Osteocyte (in vitro differentiated cells): ENCODE measurements around the gene TBKBP1. TPM values are rescaled to one million over a fixed set of nuclear protein-coding genes. Genes with fewer than 3 reads are reported as not detected.

ENCODE experiments used
- DNase-seq: peaks from one replicate; pipeline ENCODE4 v3.0.0; 2021; ENCODE audit warnings: mixed read lengths; ENCODE audit not compliant: unreplicated experiment; ENCODE audit errors: extremely low spot score
- H3K27ac Mint-ChIP-seq: one replicate; pipeline ENCODE4 v1.8.0; 2021; ENCODE audit warnings: mild to moderate bottlenecking, mixed read lengths; ENCODE audit not compliant: unreplicated experiment
- H3K27me3 Mint-ChIP-seq: one replicate; pipeline ENCODE4 v1.8.0; 2021; ENCODE audit warnings: mixed read lengths; ENCODE audit not compliant: unreplicated experiment
- H3K36me3 Mint-ChIP-seq: one replicate; pipeline ENCODE4 v1.8.0; 2021; ENCODE audit warnings: mixed read lengths; ENCODE audit not compliant: unreplicated experiment
- H3K4me1 Mint-ChIP-seq: one replicate; pipeline ENCODE4 v1.8.0; 2021; ENCODE audit warnings: mixed read lengths; ENCODE audit not compliant: unreplicated experiment
- H3K4me3 Mint-ChIP-seq: one replicate; pipeline ENCODE4 v1.8.0; 2021; ENCODE audit warnings: mild to moderate bottlenecking, moderate library complexity, mixed read lengths; ENCODE audit not compliant: unreplicated experiment
- H3K9me3 Mint-ChIP-seq: one replicate; pipeline ENCODE4 v1.8.0; 2021; ENCODE audit warnings: mixed read lengths; ENCODE audit not compliant: unreplicated experiment
- total RNA-seq: library from RNA; stranded (reverse); gene quantifications from 2 replicates; pipeline ENCODE4 v1.2.1, GENCODE V29; 2021
- TF ChIP-seq, protein P1 (sequence below): fragments of 200-600 bp; sonication (generic); IDR thresholded peaks from 2 replicates; pipeline ENCODE4 v1.5.0; 2021; ENCODE audit warnings: antibody characterized with exemption, mild to moderate bottlenecking, moderate library complexity

Gene TBKBP1
- total RNA-seq, 1 donor from 2014 or later: 16.5 TPM

DNA sequence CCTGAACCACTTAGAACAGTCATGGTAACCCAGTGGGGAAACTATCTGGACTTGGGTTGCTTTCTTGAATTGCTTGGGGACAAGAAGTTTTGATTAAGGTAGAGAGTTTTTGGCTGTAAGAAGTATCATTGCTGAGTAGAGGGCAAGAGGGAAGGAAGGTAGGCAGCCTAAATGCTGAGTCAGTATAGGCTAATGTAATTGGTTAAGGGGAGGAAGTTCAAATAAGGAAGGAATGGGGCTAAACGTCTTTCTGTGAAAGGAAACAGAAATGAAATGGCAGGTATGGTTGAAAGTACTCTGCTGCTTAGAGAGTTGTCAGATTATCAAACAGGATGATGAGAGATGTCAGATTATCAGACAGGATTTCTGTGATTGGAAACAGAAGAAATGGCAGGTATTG, 23.9 kb upstream of the TBKBP1 start:
- H3K27ac Mint-ChIP-seq: no peak overlapping the region

DNA sequence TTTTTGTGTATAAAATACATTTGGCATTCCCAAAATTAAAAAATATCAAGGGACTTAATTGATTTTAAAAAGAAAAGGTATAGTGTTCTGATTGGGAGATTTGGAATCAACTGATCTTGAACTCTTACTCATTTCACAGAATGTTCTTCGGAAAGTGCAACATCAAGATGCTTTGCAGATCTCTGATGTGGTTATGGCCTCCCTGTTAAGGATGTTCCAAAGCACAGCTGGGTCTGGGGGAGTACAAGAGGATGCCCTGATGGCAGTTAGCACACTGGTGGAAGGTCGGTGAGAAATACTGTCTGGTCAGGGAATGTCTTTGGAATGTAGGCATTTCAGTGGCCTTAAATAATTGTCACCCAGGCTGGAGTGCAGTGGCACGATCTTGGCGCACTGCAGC, 19.5 kb upstream of the TBKBP1 start:
- Mint-ChIP-seq H3K4me3 (no peak overlapping the region), H3K27me3 (no peaks in the 10 kb centered on the region), H3K4me1 (no peaks in the 10 kb centered on the region), H3K27ac (no peak overlapping the region), H3K9me3 (no peaks in the 10 kb centered on the region), H3K36me3 (peaks cover 66% of the 10 kb centered on the region)
- TF ChIP-seq, protein P1, sequence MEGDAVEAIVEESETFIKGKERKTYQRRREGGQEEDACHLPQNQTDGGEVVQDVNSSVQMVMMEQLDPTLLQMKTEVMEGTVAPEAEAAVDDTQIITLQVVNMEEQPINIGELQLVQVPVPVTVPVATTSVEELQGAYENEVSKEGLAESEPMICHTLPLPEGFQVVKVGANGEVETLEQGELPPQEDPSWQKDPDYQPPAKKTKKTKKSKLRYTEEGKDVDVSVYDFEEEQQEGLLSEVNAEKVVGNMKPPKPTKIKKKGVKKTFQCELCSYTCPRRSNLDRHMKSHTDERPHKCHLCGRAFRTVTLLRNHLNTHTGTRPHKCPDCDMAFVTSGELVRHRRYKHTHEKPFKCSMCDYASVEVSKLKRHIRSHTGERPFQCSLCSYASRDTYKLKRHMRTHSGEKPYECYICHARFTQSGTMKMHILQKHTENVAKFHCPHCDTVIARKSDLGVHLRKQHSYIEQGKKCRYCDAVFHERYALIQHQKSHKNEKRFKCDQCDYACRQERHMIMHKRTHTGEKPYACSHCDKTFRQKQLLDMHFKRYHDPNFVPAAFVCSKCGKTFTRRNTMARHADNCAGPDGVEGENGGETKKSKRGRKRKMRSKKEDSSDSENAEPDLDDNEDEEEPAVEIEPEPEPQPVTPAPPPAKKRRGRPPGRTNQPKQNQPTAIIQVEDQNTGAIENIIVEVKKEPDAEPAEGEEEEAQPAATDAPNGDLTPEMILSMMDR: no peak
- DNase-seq: no peak

More for the DNA sequence above, 23.9 kb upstream of the TBKBP1 start:
- Mint-ChIP-seq H3K4me1 (no peaks in the 10 kb centered on the region), H3K9me3 (no peaks in the 10 kb centered on the region), H3K36me3 (peaks cover 70% of the 10 kb centered on the region), H3K4me3 (no peak overlapping the region), H3K27me3 (no peaks in the 10 kb centered on the region)
- TF ChIP-seq, protein P1: no peak
- no peak for DNase-seq

DNA sequence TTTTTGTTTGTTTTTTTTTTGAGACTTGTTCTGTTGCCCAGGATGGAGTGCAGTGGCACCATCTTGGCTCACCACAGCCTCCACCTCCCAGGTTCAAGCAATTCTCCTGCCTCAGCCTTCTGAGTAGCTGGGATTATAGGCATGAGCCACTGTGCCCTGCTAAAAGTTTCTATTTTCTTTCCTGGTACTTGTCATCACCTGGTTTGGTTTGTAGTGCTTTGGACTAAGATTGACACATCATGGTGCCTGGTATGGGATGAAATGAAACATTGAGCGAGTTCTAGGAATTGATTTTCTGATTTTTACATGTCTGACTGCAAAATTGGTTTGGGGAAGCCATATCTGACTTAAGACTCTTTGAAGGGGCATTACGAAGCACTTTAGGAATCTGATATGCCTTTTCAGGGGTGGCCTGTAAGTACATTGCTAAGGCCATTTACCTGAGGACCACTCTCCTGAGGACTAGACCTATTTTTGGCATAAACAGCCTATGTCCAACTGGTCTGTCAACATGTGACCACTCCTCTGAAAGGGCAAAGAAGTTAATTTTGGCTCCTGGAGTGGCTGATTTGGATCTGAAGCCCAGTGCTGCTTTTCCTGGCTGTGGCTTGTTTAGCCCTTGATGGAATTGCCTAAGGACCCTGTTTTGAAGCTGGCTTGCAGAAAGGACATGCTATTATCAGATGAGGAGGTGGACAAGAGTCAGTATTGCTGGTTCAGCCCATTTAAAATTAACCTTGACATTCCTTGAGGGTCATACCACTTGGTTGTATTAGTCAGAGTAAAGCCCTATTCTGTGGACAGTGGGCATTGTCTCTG, 18.4 kb upstream of the TBKBP1 start:
- Mint-ChIP-seq H3K9me3 (no peaks in the 10 kb centered on the region), H3K4me1 (no peaks in the 10 kb centered on the region), H3K4me3 (no peak overlapping the region), H3K27ac (no peak overlapping the region), H3K27me3 (no peaks in the 10 kb centered on the region), H3K36me3 (peaks cover 63% of the 10 kb centered on the region)
- no peak for DNase-seq
- TF ChIP-seq, protein P1: no peak

DNA sequence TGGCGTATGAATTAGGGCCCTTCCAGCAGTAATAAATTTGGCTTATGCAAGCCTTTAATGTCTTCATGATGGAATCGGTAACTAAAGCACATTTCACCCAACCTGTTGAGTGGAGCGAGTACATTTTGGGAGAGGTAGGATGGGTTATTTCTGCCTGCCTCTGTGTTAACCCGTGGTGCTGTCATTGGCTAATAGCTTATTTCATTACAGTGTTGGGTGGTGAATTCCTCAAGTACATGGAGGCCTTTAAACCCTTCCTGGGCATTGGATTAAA, 17.8 kb upstream of the TBKBP1 start:
- H3K27ac Mint-ChIP-seq: no peak overlapping the region
- H3K27me3 Mint-ChIP-seq: no peaks in the 10 kb centered on the region
- no peaks in the 10 kb centered on the region for H3K9me3 Mint-ChIP-seq
- no peaks in the 10 kb centered on the region for H3K4me1 Mint-ChIP-seq
- TF ChIP-seq, protein P1: no peak
- DNase-seq: no peak
- H3K36me3 Mint-ChIP-seq: peaks cover 62% of the 10 kb centered on the region
- no peak overlapping the region for H3K4me3 Mint-ChIP-seq

DNA sequence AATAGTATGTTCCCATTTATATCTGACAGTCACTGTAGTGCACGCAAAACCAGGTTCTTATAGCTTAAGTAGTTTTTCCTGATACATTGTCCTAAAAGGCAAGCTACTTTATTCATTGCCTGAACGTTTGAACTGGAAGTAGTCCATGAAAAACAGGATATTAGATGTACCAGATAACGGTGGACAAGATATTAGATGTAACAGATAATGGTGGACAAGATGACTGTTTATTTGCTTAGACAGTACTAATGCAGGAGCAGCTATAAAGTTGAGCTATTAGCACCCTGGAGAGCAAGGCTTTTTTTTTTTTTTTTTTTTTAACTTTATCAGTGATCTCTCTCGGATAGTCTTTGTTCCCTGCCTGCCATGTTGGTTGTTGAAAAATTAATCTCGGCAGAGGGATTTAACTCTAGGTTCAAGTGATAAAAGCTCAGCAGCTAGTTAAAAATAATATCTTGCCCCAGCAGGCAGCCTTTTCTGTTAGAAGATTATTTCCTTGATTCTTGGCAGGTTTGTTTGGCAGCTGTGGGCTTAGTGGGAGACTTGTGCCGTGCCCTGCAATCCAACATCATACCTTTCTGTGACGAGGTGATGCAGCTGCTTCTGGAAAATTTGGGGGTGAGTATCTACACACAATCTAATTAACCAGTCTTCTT, 17.3 kb upstream of the TBKBP1 start:
- no peak overlapping the region for H3K27ac Mint-ChIP-seq
- no peaks in the 10 kb centered on the region for H3K27me3 Mint-ChIP-seq
- peaks cover 62% of the 10 kb centered on the region for H3K36me3 Mint-ChIP-seq
- no peak overlapping the region for H3K4me3 Mint-ChIP-seq
- no peaks in the 10 kb centered on the region for H3K9me3 Mint-ChIP-seq
- DNase-seq: no peak
- no peaks in the 10 kb centered on the region for H3K4me1 Mint-ChIP-seq
- TF ChIP-seq, protein P1: no peak
